ENCODE measurements around the gene ZNF841.
A peak's percentile ranks its signal among the peaks of the same experiment; 100 is the strongest.
"Not testable (repeated sequence)": the region's sequence is repeated elsewhere in the genome, so short reads cannot be mapped to it uniquely, and the experiment has no call there.

The ZNF841 gene

GRCh38 chr19:52069653-52070052, 25.9 kb downstream of the ZNF841 start:
- TF ChIP-seq, protein P1, sequence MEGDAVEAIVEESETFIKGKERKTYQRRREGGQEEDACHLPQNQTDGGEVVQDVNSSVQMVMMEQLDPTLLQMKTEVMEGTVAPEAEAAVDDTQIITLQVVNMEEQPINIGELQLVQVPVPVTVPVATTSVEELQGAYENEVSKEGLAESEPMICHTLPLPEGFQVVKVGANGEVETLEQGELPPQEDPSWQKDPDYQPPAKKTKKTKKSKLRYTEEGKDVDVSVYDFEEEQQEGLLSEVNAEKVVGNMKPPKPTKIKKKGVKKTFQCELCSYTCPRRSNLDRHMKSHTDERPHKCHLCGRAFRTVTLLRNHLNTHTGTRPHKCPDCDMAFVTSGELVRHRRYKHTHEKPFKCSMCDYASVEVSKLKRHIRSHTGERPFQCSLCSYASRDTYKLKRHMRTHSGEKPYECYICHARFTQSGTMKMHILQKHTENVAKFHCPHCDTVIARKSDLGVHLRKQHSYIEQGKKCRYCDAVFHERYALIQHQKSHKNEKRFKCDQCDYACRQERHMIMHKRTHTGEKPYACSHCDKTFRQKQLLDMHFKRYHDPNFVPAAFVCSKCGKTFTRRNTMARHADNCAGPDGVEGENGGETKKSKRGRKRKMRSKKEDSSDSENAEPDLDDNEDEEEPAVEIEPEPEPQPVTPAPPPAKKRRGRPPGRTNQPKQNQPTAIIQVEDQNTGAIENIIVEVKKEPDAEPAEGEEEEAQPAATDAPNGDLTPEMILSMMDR (IDR thresholded peaks at IDR 0.05; ENCODE audit: control insufficient read depth, insufficient read depth, low read depth, low read length, missing control alignments) = no peak
- no peak for DNase-seq (ENCODE audit: low read depth)
- H3K4me3 ChIP-seq (ENCODE audit: control insufficient read depth, low read depth, low read length) = no peak overlapping the region

- TF ChIP-seq, protein P1 (IDR thresholded peaks at IDR 0.05; ENCODE audit: control insufficient read depth, insufficient read depth, low read depth, low read length, missing control alignments) = no peak
- no peak overlapping the region for H3K4me3 ChIP-seq (ENCODE audit: control insufficient read depth, low read depth, low read length)
- DNase-seq (ENCODE audit: low read depth) = no peak
These were observed 29.2 kb downstream of the ZNF841 start for GRCh38 chr19:52066258-52066863.

DNA sequence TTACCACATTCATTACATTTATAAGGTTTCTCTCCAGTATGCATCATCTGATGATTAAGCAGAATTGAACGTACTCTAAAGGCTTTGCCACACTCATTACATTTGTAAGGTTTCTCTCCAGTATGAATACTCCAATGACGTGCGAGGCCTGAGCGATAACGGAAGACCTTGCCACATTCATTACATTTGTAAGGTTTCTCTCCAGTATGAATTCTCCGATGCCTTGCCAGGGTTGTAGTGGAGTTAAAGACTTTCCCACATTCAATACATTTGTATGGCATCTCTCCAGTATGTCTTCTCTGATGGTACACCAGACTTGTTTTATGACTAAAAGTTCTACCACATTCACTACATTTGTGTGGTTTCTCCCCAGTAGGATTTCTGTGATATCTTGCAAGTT, 30.2 kb downstream of the ZNF841 start:
- no peak for DNase-seq (ENCODE audit: low read depth)
- no peak overlapping the region for H3K4me3 ChIP-seq (ENCODE audit: control insufficient read depth, low read depth, low read length)

DNA sequence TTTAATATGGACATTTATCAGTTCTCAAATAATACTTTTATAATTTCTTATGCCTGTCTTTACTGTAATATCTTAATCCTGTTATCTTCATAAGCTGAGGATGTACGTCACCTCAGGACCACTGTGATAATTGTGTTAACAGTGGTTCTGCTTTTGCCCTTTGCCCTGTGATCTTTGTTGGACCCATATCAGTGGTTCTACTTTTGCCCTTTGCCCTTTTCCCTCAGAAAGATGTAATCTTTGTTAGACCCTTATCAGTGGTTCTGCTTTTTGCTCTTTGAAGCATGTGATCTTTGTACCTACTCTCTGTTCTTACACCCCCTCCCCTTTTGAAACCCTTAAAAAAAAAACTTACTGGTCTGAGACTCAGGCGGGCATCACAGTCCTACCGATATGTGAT, 39.1 kb downstream of the ZNF841 start:
- DNase-seq (ENCODE audit: low read depth); H3K4me3 ChIP-seq (ENCODE audit: control insufficient read depth, low read depth, low read length): not testable (repeated sequence)

More for the DNA sequence above, 30.2 kb downstream of the ZNF841 start:
- TF ChIP-seq, protein P1 (IDR thresholded peaks at IDR 0.05; ENCODE audit: control insufficient read depth, insufficient read depth, low read depth, low read length, missing control alignments) = no peak

- not testable (repeated sequence) for H3K4me3 ChIP-seq (ENCODE audit: control insufficient read depth, low read depth, low read length); DNase-seq (ENCODE audit: low read depth)
These were observed 43.8 kb downstream of the ZNF841 start for GRCh38 chr19:52051736-52052135.

- peak within 1 kb of the TSS; percentile 80 for H3K4me3 ChIP-seq (ENCODE audit: control insufficient read depth, low read depth, low read length)
- TF ChIP-seq, protein P1 (IDR thresholded peaks at IDR 0.05; ENCODE audit: control insufficient read depth, insufficient read depth, low read depth, low read length, missing control alignments) = no peak
- DNase-seq (ENCODE audit: low read depth) = peak; percentile 55
These were observed 46.7 kb downstream of the ZNF841 start, which contains the start of gene ZNF432 for GRCh38 chr19:52048555-52049501. ZNF432 (minus strand) TSS chr19:52048838; CDS start chr19:52046868, 1,970 bp downstream.

DNA sequence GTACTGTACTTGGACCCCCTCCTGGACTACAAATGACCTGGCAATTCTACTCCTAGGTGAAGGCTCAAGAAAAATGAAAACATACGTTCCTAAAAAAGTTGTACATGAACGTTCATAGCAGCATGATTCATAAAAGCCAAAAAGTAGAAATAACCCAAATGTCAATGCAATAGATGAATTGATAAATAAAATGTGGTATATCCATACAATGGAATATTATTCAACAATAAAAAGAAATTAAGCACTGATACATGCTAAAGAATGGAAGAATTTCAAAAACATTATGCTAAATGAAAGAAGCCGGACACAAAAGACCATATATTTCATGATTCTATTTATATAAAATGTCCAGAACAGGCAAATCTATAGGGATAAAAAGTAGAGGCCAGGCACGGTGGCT, 56.4 kb downstream of the ZNF841 start:
- no peak overlapping the region for H3K4me3 ChIP-seq (ENCODE audit: control insufficient read depth, low read depth, low read length)
- DNase-seq (ENCODE audit: low read depth) = no peak
- TF ChIP-seq, protein P1 (IDR thresholded peaks at IDR 0.05; ENCODE audit: control insufficient read depth, insufficient read depth, low read depth, low read length, missing control alignments) = no peak
